H1 (cell line): ENCODE results near the gene ZC3H18. TPM values are rescaled to one million over a fixed set of nuclear protein-coding genes. Genes with fewer than 3 reads are reported as not detected.

ENCODE experiments used
- BACH1 ChIP-seq: IDR thresholded peaks from 2 replicates; pipeline ENCODE4 v1.6.1; 2012; ENCODE audit warnings: low read length, improper control_type of control experiment
- BCL11A ChIP-seq, 2 experiments: IDR thresholded peaks; one replicate each; pipeline ENCODE4 v1.6.1; 2011; ENCODE audit warnings: low read depth in 2 of 2, low read length in 2 of 2, mild to moderate bottlenecking in 2 of 2
- EGR1 ChIP-seq: IDR thresholded peaks from 2 replicates; pipeline ENCODE4 v1.6.1; 2011; ENCODE audit warnings: low read depth, low read length, borderline replicate concordance
- EZH2 ChIP-seq: fragments of 200-600 bp; sonication (generic); IDR thresholded peaks from 2 replicates; pipeline ENCODE4 v1.7.1; 2012; ENCODE audit warnings: low read depth, mild to moderate bottlenecking, moderate library complexity, low read length, inconsistent platforms; ENCODE audit not compliant: severe bottlenecking
- JUND ChIP-seq: IDR thresholded peaks from 2 replicates; pipeline ENCODE4 v1.6.1; 2011; ENCODE audit warnings: mild to moderate bottlenecking, improper control_type of control experiment, low read length
- KDM1A ChIP-seq: fragments of 200-600, 300-600 bp; sonication (generic); IDR thresholded peaks from 2 replicates; pipeline ENCODE4 v1.7.1; 2016; ENCODE audit warnings: mild to moderate bottlenecking, low read length, borderline replicate concordance
- MAX ChIP-seq: IDR thresholded peaks from 2 replicates; pipeline ENCODE4 v1.6.1; 2012; ENCODE audit warnings: inconsistent platforms
- RFX5 ChIP-seq: IDR thresholded peaks from 2 replicates; pipeline ENCODE4 v1.6.1; 2011; ENCODE audit warnings: low read depth, low read length, improper control_type of control experiment, borderline replicate concordance
- RNF2 ChIP-seq: fragments of 200-900, 300-1000 bp; sonication (generic); IDR thresholded peaks from 2 replicates; pipeline ENCODE4 v1.7.1; 2016; ENCODE audit warnings: borderline replicate concordance, low read depth, mild to moderate bottlenecking, antibody characterized with exemption, low read length; ENCODE audit not compliant: poor library complexity, severe bottlenecking; ENCODE audit errors: missing control alignments
- SP1 ChIP-seq: IDR thresholded peaks from 2 replicates; pipeline ENCODE4 v1.6.1; 2011; ENCODE audit warnings: low read depth, low read length
- TAF7 ChIP-seq: optimal IDR thresholded peaks from 2 replicates; pipeline ENCODE3; 2011; ENCODE audit warnings: low read depth, mild to moderate bottlenecking, inconsistent platforms, low read length, moderate library complexity, borderline replicate concordance
- TCF12 ChIP-seq: IDR thresholded peaks from 2 replicates; pipeline ENCODE4 v1.6.1; 2011; ENCODE audit warnings: low read depth, mild to moderate bottlenecking, low read length
- TEAD4 ChIP-seq: IDR thresholded peaks from 2 replicates; pipeline ENCODE4 v1.6.1; 2012; ENCODE audit warnings: low read depth, low read length, inconsistent platforms, mixed read lengths
- USF2 ChIP-seq: IDR thresholded peaks from 2 replicates; pipeline ENCODE4 v1.6.1; 2011; ENCODE audit warnings: low read length, improper control_type of control experiment
- polyA plus RNA-seq, 7 experiments: library from polyadenylated mRNA; depleted of rRNA in 3 of 7; stranded (reverse) in 5 of 7; unstranded in 2 of 7; fragments of >200 nt in 5 of 7; fragments of 200-250 nt in 2 of 7; gene quantifications; 1 replicate in 5 of 7; 2 replicates in 1 of 7; 4 replicates in 1 of 7; pipeline versions ENCODE4 v1.2.1 to v1.2.3, GENCODE V29; 2011 to 2013; ENCODE audit warnings: missing spikeins in 2 of 7, mixed read lengths in 2 of 7
- total RNA-seq: library from RNA; stranded (reverse); fragmentation: NEBNext Ultra II Directional; extraction: Animal tissue kit (Norgen Biotek cat#: 25700); gene quantifications from 2 replicates; pipeline ENCODE4 v1.2.1, GENCODE V29; 2021

The ZC3H18 gene
- total and polyA plus RNA-seq, 2 of the 8 experiments (the other 6 are each of a cell fraction or from before 2014, with no cell fraction given), result 12.1 to 73.2 TPM

DNA sequence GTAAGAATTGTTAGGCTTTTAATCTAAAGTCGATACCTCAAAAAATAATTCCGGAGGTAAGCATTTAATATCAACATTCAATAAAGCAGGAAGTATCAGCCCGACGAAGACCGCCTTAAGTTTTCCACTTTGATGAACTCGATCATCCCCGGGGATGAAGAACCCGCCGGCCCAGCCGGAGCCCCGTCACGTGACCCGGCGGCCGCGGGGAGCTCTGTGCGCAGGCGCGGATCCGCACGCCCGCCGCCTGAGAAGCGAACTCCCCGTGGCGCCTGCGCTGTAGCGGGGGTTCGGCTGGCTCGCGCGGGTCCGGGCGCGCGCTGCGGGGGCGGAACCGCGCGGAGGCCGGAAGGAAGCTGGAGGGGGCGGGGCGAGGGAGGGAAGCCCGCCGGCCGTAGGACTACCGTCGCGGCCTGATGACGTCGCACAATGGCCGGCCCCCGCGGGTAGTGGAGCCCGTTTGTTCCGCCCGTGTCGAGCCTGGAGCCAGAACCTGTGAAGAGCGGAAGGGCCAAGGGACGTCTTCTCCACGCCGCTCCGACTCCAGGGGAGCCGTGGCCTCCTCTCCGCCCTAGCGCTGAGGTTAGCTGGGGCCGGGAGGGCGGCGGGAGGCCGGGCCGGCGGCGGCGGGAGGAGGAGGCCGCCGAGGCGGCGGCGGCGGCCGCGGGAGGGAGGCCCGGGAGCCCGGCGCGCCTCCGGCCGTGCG, at the start of gene ZC3H18 (continued):
- no peak for TF ChIP-seq RNF2
- TF ChIP-seq MAX, result peak; percentile 55; the same call in 1 of the 2 replicates
- TF ChIP-seq BACH1, result peak; percentile 47; the same call in 1 of the 2 replicates
- peak; percentile 96 for TF ChIP-seq USF2
- TF ChIP-seq KDM1A, result no peak
- no peak for TF ChIP-seq TCF12
- no peak for TF ChIP-seq BCL11A (IDR thresholded peaks at IDR 0.05; ENCODE audit: low read depth in 2 of 2, low read length in 2 of 2)
- no peak for TF ChIP-seq TEAD4
- no peak for TF ChIP-seq EZH2
- TF ChIP-seq EGR1, result peak; percentile 100
- peak; percentile 79 for TF ChIP-seq TAF7
- no peak; the same call in 1 of the 2 replicates for TF ChIP-seq SP1
- no peak for TF ChIP-seq JUND
- TF ChIP-seq RFX5, result no peak
